ENCODE results near the gene TCIRG1.
"Not testable (repeated sequence)": the region's sequence is repeated elsewhere in the genome, so short reads cannot be mapped to it uniquely, and the experiment has no call there.

The TCIRG1 gene

GRCh38 chr11:68082481-68082880 is 43.7 kb downstream of the TCIRG1 start:
- no peak for DNase-seq (ENCODE audit: low spot score)

GRCh38 chr11:68083517-68083916 is 44.7 kb downstream of the TCIRG1 start:
- DNase-seq (ENCODE audit: low spot score) = no peak

GRCh38 chr11:68089679-68090078 is 50.9 kb downstream of the TCIRG1 start:
- DNase-seq (ENCODE audit: low spot score) = no peak

- DNase-seq (ENCODE audit: low spot score) = no peak
Observed at GRCh38 chr11:68090287-68090686, 51.5 kb downstream of the TCIRG1 start.

- no peak for DNase-seq (ENCODE audit: low spot score)
Observed at GRCh38 chr11:68090706-68091105, 51.9 kb downstream of the TCIRG1 start.

GRCh38 chr11:68092411-68092810 is 53.6 kb downstream of the TCIRG1 start:
- DNase-seq (ENCODE audit: low spot score) = no peak

- not testable (repeated sequence) for DNase-seq (ENCODE audit: low spot score)
Observed at GRCh38 chr11:68092946-68093345, 54.1 kb downstream of the TCIRG1 start.

GRCh38 chr11:68093565-68093964 is 54.7 kb downstream of the TCIRG1 start:
- DNase-seq (ENCODE audit: low spot score) = no peak

GRCh38 chr11:68096962-68097361 is 58.1 kb downstream of the TCIRG1 start:
- DNase-seq (ENCODE audit: low spot score) = no peak

GRCh38 chr11:68099057-68099456 is 60.2 kb downstream of the TCIRG1 start:
- DNase-seq (ENCODE audit: low spot score) = no peak

GRCh38 chr11:68099474-68100405 is 60.9 kb downstream of the TCIRG1 start:
- no peak for DNase-seq (ENCODE audit: low spot score)

Small RNA genes within 50 kb of the gene (small RNA-seq; reads per million reads assigned to genes)
- gene MIR6753 = 0.03 to 0.09 reads per million in 2 experiments
